Activated CD8-positive, alpha-beta memory T cell treated with anti-CD3 and anti-CD28 coated beads for 24 hours (primary cell): ENCODE results near the gene OSBPL3.

Experiments used
- DNase-seq: peaks from one replicate; pipeline ENCODE4 v3.0.0-alpha.2; 2020

The OSBPL3 gene

GRCh38 chr7:24788961-24789576 lies 190.9 kb downstream of the OSBPL3 start:
- DNase-seq = no peak

DNA sequence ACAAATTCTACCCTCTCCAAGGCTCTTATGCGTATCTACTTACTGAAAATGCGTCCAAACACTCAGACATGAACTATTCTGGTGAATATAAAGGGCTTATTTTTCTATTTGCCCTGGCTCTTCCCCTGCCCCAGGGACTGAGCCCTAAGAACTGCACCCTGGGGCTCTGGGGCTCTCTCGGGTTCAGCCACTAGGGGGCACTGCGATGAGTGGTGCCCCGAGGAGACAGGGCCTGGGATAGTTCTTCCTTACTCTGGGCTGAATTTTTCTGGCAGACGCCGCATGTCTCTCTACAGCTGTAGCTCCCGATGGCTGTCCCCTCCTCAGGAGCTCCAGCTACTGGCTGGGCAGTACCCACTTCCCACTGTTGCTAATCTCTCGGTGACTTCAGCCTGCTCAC lies 191.9 kb downstream of the OSBPL3 start:
- DNase-seq = no peak

GRCh38 chr7:24786941-24787340 lies 193.0 kb downstream of the OSBPL3 start:
- no peak for DNase-seq

DNA sequence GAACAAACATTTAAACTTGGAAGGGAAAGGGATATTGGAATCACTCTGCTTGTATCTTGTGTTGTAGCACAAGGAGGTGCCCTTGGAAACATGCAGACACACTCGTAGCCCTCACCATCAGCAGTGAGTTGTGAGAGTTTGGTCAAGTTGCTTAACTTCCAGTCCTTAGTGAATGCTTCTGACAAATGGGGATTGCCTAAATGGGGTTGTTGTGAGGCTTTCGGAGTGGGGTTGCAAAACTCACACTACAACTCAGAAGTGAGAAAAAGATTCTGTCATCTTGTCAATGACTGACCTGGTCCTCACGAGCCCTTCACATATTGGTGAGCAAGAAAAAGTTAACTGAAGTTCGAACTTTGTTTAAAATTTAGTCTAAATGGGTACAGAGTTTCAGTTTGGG lies 193.7 kb downstream of the OSBPL3 start:
- no peak for DNase-seq

DNA sequence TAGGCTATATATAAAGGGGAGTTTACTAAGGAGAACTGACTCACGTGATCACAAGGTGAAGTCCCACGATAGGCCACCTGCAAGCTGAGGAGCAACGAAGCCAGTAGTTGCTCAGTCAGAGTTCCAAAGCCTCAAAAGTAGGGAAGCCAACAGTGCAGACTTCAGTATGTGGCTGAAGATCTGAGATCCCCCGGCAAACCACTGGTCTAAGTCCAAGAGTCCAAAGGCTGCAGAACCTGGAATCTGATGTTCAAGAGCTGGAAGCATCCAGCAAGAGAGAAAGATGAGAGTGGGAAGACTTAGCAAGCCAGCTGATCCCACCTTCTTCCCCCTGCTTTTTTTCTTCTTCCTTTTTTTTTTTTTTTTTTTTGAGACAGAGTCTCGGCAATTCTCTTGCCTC lies 195.7 kb downstream of the OSBPL3 start:
- no peak for DNase-seq

GRCh38 chr7:24783698-24784097 lies 196.3 kb downstream of the OSBPL3 start:
- DNase-seq = no peak

DNA sequence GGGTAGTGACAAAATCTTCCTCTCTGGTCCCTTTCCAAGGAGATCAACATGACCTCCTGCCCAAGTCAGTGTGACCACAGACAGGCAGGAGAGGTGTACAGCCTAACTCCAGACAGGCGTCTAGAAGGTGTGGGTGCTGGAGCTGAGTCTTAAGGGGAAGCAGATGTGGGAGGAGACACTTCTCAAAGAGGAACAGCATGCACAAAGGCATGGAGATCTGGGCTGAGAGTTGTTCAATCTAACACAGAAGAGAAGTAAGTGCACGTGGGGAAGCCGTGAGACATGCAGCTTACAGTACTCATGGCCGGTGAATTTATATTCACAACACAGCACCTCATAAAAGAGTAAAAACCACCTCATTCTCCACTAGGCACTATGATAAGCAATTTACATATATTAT lies 198.9 kb downstream of the OSBPL3 start:
- no peak for DNase-seq

- DNase-seq = no peak
These were observed 200.7 kb downstream of the OSBPL3 start for GRCh38 chr7:24779283-24779655.

GRCh38 chr7:24778543-24779282 lies 201.3 kb downstream of the OSBPL3 start:
- no peak for DNase-seq

- no peak for DNase-seq
These were observed 202.2 kb downstream of the OSBPL3 start for GRCh38 chr7:24777806-24778205.

DNA sequence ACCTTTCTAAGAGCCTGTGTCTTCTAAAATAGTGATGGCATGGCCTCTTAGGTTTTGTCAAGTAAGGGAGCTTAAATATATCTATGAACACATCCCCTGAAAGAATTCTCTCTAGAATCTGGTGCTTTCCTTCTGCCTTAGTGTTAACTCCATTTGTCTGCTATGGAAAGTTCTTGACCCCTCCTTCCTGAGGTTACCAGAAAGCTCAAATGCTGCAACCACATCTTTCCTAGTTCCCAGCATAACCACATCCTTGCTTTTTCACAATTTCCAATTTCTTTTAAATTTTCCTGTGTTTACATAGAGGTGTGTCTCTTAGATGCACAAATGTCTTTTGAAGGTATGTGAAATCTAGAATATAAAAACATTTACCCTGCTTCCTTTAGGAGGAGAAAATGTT lies 206.3 kb downstream of the OSBPL3 start:
- DNase-seq = no peak

GRCh38 chr7:24769851-24770250 lies 210.1 kb downstream of the OSBPL3 start:
- DNase-seq = no peak

DNA sequence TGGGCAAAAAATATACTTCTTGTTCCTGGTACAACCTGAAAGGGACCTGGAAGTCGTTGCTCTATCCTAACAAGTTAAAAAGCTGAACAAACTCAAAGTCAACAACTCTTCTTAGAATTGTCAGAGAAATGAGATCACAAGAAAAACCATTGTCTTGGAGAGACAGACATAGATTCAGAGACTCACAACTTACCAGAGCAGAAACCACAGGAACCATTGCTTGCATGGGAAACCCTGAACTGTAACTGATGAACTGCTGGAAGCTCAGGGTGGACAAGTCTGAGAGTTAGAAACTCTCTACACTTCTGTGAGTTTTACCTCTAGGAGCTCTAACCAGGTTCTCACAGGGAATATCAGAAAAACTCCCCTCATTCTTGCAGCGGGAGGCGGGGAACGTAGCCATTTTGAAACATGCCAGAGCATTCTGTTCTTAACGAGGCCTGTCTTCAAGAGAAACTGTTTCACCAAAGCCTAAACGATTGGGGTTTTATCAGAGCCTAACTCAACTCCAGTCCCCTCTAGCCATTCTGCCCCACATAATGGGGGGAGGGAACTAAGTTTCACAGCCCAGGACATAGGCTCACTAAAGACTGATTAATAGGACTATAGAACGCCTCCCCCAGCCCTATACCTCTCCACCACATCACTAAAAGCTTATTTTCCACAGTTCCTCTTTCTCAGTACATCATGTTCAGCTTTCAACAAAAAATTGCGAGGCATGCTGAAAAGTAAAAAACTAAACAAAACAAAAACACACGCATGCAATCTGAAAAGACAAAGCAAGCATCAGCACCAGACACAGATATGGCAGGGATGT lies 210.8 kb downstream of the OSBPL3 start:
- no peak for DNase-seq

- no peak for DNase-seq
These were observed 212.0 kb downstream of the OSBPL3 start for GRCh38 chr7:24767878-24768569.

DNA sequence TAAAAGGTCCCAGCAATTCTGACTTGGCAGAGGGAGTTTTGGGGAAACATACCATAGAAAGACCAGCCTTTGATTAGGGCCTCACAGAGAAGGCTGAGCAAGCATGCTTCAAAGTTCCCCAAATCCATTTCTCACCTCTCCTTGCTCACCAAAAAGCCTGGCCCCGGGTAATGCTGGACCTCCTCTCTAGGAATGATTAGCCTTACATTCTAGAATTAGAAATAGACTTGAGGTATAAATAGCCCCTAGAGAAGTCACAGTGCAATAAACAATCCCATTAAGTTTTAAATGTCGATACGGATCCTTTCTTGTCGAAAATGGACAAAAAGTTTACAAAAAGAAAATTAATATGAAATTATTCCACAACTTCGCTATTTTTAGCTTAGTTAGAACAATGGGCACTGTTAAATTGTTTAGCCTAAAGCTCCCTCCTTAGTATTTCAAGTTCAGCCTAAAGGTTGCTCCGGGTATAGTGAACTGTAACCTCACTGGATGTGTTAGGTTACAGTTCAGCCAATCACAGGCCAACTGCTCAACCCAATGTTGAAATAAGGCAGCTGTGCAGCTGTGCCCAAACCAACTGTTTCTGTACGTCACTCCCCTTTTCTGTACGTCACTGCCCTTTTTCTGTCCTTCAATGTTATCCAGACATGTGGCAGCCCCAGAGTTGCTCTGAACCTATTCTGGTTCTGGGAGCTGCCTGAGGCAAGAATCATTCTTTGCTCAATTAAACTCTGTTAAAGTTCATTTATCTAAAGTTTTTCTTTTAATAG lies 214.8 kb downstream of the OSBPL3 start:
- DNase-seq = no peak

GRCh38 chr7:24764011-24764410 lies 216.0 kb downstream of the OSBPL3 start:
- no peak for DNase-seq

DNA sequence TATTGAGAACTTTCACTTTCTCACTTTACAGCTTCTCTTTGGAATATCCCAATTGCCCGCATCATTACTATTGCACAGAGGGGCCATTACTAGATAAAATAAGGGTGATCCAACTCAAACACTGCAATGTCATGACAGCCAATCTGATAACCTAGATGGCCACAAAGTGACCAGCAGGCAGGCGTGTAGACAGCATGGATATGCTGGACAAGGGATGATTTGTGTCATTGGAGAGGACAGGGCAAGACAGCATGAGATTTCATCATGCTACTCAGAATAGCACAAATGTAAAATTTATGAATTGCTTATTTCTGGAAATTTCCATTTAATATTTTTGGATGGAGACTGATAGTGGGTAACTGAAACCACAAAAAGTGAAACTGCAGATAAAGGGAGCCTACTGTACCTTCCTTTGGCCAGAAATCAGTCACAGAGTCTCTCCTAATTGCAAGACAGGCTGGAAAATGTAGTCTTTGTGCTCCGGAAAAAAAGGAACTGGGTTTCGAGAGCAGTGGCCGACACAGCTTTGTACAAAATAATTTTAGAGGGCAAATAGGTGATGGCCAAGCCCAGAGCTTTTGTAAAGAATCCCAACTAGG lies 216.6 kb downstream of the OSBPL3 start:
- no peak for DNase-seq

DNA sequence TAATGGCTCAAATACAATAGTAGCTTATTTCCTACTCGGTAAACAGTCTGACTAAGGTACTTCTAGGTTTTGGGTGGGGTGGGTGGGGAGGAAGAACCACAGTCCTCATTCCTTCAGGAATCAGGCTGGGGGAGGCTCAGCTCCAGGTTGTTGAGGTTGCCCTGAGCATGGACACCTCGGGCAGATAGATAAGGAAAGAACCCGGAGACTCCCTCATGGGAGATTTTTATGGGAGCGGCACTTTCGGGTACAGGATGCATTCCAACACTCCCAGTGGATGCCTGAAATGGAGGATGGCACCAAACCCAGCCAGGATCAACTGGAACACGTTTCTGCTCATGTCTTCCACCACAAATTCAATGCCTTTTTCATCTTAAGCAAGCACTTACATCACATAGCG lies 217.2 kb downstream of the OSBPL3 start:
- DNase-seq = no peak

DNA sequence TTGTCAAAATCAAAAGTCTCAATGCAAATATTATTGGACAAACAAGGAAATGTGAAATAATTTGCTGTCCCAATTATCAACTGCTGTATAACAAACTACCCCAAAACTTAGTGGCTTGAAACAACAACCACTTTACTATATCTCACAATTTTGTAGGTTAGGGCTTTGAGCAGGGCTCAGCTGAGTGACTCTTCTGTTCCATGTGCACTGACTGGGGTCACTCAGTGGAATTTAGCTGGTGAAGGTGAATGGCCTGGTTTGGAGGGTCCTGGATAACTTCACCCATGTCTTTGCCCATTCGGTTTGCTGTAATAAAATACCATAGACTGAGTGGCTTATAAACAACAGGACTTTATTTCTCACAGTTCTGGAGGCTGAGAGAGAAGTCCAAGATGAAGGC lies 219.0 kb downstream of the OSBPL3 start:
- no peak for DNase-seq

GRCh38 chr7:24757353-24758275 lies 222.4 kb downstream of the OSBPL3 start, which contains the start of gene GSDME:
Gene GSDME (minus strand): TSS chr7:24757464. CDS start chr7:24749774, 7,690 bp downstream.
- peak; percentile 69 for DNase-seq
